Mammary epithelial cell (primary cell): ENCODE results near the gene PALLD.

ENCODE experiments used
- EZH2 ChIP-seq: IDR thresholded peaks from 2 replicates; pipeline ENCODE4 v1.6.1; 2012; ENCODE audit warnings: low read length, inconsistent platforms, borderline replicate concordance
- TF ChIP-seq, protein P1 (sequence below), 2 donors: IDR thresholded peaks in 1 of 2; conservative IDR thresholded peaks in 1 of 2; 2 replicates each; pipeline ENCODE4 v1.5.1; 2011 to 2012; ENCODE audit warnings: inconsistent platforms in 2 of 2, low read length in 2 of 2, mild to moderate bottlenecking in 2 of 2, control low read depth in 1 of 2, low read depth in 1 of 2; ENCODE audit not compliant: insufficient read depth in 1 of 2; ENCODE audit errors: extremely low read depth in 1 of 2

DNA sequence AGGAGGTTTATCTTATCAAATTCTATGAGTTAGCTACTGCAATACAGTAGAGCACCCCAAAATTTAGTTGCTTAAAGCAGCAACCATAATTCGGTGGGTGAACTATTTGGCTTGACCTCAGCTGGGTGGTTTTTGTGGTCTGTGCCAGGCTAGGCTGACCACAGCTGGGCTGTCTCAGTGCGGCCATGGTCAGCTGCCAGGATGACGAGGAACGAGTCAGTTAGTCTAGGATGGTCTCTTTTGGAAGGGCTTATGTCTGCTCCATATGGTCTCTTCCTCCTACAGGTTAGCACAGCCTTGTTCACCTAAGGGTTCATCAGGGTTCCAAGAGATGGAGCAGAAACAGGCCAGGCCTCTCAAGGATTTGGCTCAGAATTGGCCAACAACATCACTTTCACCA, 210.4 kb downstream of the PALLD start:
- TF ChIP-seq EZH2 = no peak
- TF ChIP-seq, protein P1, sequence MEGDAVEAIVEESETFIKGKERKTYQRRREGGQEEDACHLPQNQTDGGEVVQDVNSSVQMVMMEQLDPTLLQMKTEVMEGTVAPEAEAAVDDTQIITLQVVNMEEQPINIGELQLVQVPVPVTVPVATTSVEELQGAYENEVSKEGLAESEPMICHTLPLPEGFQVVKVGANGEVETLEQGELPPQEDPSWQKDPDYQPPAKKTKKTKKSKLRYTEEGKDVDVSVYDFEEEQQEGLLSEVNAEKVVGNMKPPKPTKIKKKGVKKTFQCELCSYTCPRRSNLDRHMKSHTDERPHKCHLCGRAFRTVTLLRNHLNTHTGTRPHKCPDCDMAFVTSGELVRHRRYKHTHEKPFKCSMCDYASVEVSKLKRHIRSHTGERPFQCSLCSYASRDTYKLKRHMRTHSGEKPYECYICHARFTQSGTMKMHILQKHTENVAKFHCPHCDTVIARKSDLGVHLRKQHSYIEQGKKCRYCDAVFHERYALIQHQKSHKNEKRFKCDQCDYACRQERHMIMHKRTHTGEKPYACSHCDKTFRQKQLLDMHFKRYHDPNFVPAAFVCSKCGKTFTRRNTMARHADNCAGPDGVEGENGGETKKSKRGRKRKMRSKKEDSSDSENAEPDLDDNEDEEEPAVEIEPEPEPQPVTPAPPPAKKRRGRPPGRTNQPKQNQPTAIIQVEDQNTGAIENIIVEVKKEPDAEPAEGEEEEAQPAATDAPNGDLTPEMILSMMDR (conservative IDR thresholded peaks at IDR 0.05 in 1 of 2, IDR thresholded peaks at IDR 0.05 in 1 of 2; ENCODE audit: extremely low read depth in 1 of 2, insufficient read depth in 1 of 2, low read depth in 1 of 2, low read length in 2 of 2) = no peak
